ENCODE results near the gene ATOH8.

Gene ATOH8

GRCh38 chr2:85813211-85813981, 59.6 kb downstream of the ATOH8 start:
- H3K36me3 ChIP-seq (ENCODE audit: control insufficient read depth, low read length): no peaks in the 10 kb centered on the region
- no peaks in the 10 kb centered on the region for H3K79me2 ChIP-seq (ENCODE audit: control insufficient read depth, low read length)
- no peak overlapping the region for H3K4me3 ChIP-seq (ENCODE audit: low read length)
- H4K20me1 ChIP-seq (ENCODE audit: control insufficient read depth, insufficient read depth, low read depth, low read length): no peaks in the 10 kb centered on the region
- no peaks in the 10 kb centered on the region for H3K9me2 ChIP-seq (replicated peaks; ENCODE audit: control insufficient read depth, low read length)
- no peak overlapping the region for H3K27ac ChIP-seq (ENCODE audit: low read depth, low read length)
- TF ChIP-seq CTCF (IDR thresholded peaks at IDR 0.05; ENCODE audit: low read depth, low read length, poor library complexity, severe bottlenecking): no peak
- TF ChIP-seq EZH2phosphoT487 (IDR thresholded peaks at IDR 0.05; ENCODE audit: borderline replicate concordance, low read length): no peak
- 0 out of 2 replicates have a peak, but pooled peaks cover 2% of the 10 kb centered on the region for H3K27me3 ChIP-seq (ENCODE audit: control insufficient read depth, low read length)
- no peak overlapping the region for H3K4me2 ChIP-seq (ENCODE audit: low read length)
- H3K4me1 ChIP-seq (ENCODE audit: control insufficient read depth, low read length): 0 out of 2 replicates have a peak, but pooled peaks cover 3% of the 10 kb centered on the region
- H3K9me3 ChIP-seq (ENCODE audit: control insufficient read depth, insufficient read depth, low read length): no peaks in the 10 kb centered on the region
- no peaks in the 10 kb centered on the region for H3F3A ChIP-seq (ENCODE audit: control insufficient read depth, insufficient read depth)

GRCh38 chr2:85813982-85814801, 60.4 kb downstream of the ATOH8 start:
- Histone ChIP-seq H3K27ac (ENCODE audit: low read depth, low read length) (no peak overlapping the region), H3K36me3 (ENCODE audit: control insufficient read depth, low read length) (no peaks in the 10 kb centered on the region), H3F3A (ENCODE audit: control insufficient read depth, insufficient read depth) (no peaks in the 10 kb centered on the region), H3K9me2 (replicated peaks; ENCODE audit: control insufficient read depth, low read length) (no peaks in the 10 kb centered on the region), H3K4me1 (ENCODE audit: control insufficient read depth, low read length) (0 out of 2 replicates have a peak, but pooled peaks cover 3% of the 10 kb centered on the region), H3K9me3 (ENCODE audit: control insufficient read depth, insufficient read depth, low read length) (no peaks in the 10 kb centered on the region), H4K20me1 (ENCODE audit: control insufficient read depth, insufficient read depth, low read depth, low read length) (no peaks in the 10 kb centered on the region), H3K4me3 (ENCODE audit: low read length) (no peak overlapping the region), H3K79me2 (ENCODE audit: control insufficient read depth, low read length) (no peaks in the 10 kb centered on the region), H3K27me3 (ENCODE audit: control insufficient read depth, low read length) (0 out of 2 replicates have a peak, but pooled peaks cover 2% of the 10 kb centered on the region), H3K4me2 (ENCODE audit: low read length) (no peak overlapping the region)
- TF ChIP-seq EZH2phosphoT487 (IDR thresholded peaks at IDR 0.05; ENCODE audit: borderline replicate concordance, low read length) (no peak), CTCF (IDR thresholded peaks at IDR 0.05; ENCODE audit: low read depth, low read length, poor library complexity, severe bottlenecking) (peak; percentile 97)

GRCh38 chr2:85814802-85815550, 61.2 kb downstream of the ATOH8 start:
- Histone ChIP-seq H3K4me3 (ENCODE audit: low read length) (no peak overlapping the region), H3K79me2 (ENCODE audit: control insufficient read depth, low read length) (no peaks in the 10 kb centered on the region), H3K27ac (ENCODE audit: low read depth, low read length) (no peak overlapping the region), H3K9me2 (replicated peaks; ENCODE audit: control insufficient read depth, low read length) (no peaks in the 10 kb centered on the region), H3K36me3 (ENCODE audit: control insufficient read depth, low read length) (no peaks in the 10 kb centered on the region), H3K9me3 (ENCODE audit: control insufficient read depth, insufficient read depth, low read length) (no peaks in the 10 kb centered on the region), H3K27me3 (ENCODE audit: control insufficient read depth, low read length) (peaks cover 6% of the 10 kb centered on the region; the same call in 1 of the 2 replicates), H3F3A (ENCODE audit: control insufficient read depth, insufficient read depth) (no peaks in the 10 kb centered on the region), H4K20me1 (ENCODE audit: control insufficient read depth, insufficient read depth, low read depth, low read length) (no peaks in the 10 kb centered on the region), H3K4me1 (ENCODE audit: control insufficient read depth, low read length) (0 out of 2 replicates have a peak, but pooled peaks cover 3% of the 10 kb centered on the region), H3K4me2 (ENCODE audit: low read length) (no peak overlapping the region)
- TF ChIP-seq CTCF (IDR thresholded peaks at IDR 0.05; ENCODE audit: low read depth, low read length, poor library complexity, severe bottlenecking) (no peak), EZH2phosphoT487 (IDR thresholded peaks at IDR 0.05; ENCODE audit: borderline replicate concordance, low read length) (no peak)

Measured in DOHH2 (cell line).